ENCODE data around the gene OXCT1. TPM values are rescaled to one million over a fixed set of nuclear protein-coding genes. Genes with fewer than 3 reads are reported as not detected.
A peak's percentile ranks its signal among the peaks of the same experiment; 100 is the strongest.

Gene OXCT1
- total and polyA plus RNA-seq, 9 of the 15 experiments (the other 6 are each of a cell fraction or from before 2014, with no cell fraction given), result 24.7 to 61.2 (median 41.9) TPM

DNA sequence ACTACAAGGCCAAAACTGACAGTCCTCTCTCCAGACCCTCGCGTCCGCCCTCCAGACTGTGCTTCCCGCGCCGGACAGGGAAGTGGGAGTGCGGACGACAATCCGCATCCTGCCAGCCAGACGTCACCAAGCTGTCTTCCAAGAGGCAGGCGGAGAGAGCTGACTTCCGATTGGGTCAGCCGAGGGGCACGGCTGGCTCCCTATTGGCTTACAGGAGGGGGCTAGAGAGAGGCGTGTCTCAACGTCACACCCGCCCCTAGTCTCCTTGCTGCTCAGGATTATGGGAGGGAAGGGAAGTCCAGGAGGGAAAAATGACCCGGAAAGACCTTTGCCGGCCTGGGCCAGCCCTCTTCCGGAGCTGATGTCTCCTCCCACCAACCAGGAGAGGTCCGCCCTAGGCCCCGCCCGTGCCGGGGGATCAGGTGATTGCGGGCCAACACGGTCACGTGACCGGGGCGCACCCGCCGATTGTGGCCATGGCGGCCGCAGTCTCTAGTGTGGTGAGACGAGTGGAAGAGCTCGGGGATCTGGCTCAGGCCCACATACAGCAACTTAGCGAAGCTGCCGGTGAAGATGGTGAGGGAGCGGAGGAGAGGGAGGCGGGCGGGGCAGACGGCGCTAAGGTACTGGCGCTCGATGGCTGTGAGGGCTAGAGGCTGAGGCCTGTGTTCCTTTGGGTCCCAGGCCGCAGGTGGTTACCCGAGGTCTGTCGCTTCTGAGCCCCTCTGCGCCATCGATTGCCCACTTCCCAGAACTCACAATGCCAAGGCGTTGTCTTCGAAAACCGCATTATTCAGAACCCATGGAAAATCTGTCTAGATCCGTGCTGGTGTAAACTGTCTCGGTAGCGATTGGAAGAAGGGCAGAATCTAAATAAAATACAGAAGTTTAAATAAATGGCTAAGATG lies 33.9 kb upstream of the OXCT1 start, which contains the start of gene RIMOC1 (continued):
- TF ChIP-seq POLR3G (IDR thresholded peaks at IDR 0.05; ENCODE audit: extremely low read depth, insufficient read length, insufficient replicate concordance) (no peak), TRIM25 (IDR thresholded peaks at IDR 0.05; ENCODE audit: borderline replicate concordance) (no peak), TRIM24 (IDR thresholded peaks at IDR 0.05) (peak; percentile 52 to 64; a peak in 3 of 4 replicates), CBX8 (IDR thresholded peaks at IDR 0.05; ENCODE audit: borderline replicate concordance, extremely low read depth, low read depth, low read length, poor library complexity, severe bottlenecking) (no peak), SIX5 (IDR thresholded peaks at IDR 0.05; ENCODE audit: borderline replicate concordance in 1 of 2, insufficient read depth in 1 of 2, low read depth in 1 of 2, low read length in 2 of 2) (no peak), CCNT2 (IDR thresholded peaks at IDR 0.05; ENCODE audit: borderline replicate concordance, extremely low read depth, insufficient read length, low read depth, low read length) (peak; percentile 94), ZNF436 (CRISPR knock-in tag; IDR thresholded peaks at IDR 0.05) (peak; percentile 36; the same call in 1 of the 2 replicates), CBX2 (IDR thresholded peaks at IDR 0.05; ENCODE audit: insufficient read depth, low read length, poor library complexity, severe bottlenecking) (no peak), RFX7 (CRISPR knock-in tag; IDR thresholded peaks at IDR 0.05) (no peak), ZKSCAN3 (CRISPR knock-in tag; IDR thresholded peaks at IDR 0.05) (no peak), KLF6 (CRISPR knock-in tag; IDR thresholded peaks at IDR 0.05; ENCODE audit: borderline replicate concordance) (peak; percentile 91; the same call in 1 of the 2 replicates), BMI1 (IDR thresholded peaks at IDR 0.05; ENCODE audit: low read length) (no peak), ZNF263 (CRISPR knock-in tag; IDR thresholded peaks at IDR 0.05; ENCODE audit: borderline replicate concordance) (peak; percentile 50; the same call in 1 of the 2 replicates), ZBED1 (IDR thresholded peaks at IDR 0.05) (no peak; the same call in 1 of the 2 replicates), MIER1 (IDR thresholded peaks at IDR 0.05; ENCODE audit: low read depth) (0 out of 2 replicates have a peak, but pooled peaks have one; percentile 22), MYC (IDR thresholded peaks at IDR 0.05; ENCODE audit: low read depth, low read length) (peak; percentile 79), MYC (CRISPR knock-in tag; IDR thresholded peaks at IDR 0.05; ENCODE audit: borderline replicate concordance, low read depth) (peak; percentile 70; the same call in 1 of the 2 replicates), HNRNPL (IDR thresholded peaks at IDR 0.05; ENCODE audit: low read depth, low read length) (no peak), MEIS2 (IDR thresholded peaks at IDR 0.05; ENCODE audit: partially characterized antibody) (peak; percentile 81)
- TF ChIP-seq, protein P1, sequence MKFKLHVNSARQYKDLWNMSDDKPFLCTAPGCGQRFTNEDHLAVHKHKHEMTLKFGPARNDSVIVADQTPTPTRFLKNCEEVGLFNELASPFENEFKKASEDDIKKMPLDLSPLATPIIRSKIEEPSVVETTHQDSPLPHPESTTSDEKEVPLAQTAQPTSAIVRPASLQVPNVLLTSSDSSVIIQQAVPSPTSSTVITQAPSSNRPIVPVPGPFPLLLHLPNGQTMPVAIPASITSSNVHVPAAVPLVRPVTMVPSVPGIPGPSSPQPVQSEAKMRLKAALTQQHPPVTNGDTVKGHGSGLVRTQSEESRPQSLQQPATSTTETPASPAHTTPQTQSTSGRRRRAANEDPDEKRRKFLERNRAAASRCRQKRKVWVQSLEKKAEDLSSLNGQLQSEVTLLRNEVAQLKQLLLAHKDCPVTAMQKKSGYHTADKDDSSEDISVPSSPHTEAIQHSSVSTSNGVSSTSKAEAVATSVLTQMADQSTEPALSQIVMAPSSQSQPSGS (CRISPR knock-in tag; IDR thresholded peaks at IDR 0.05), result no peak
- TF ChIP-seq, protein P2, sequence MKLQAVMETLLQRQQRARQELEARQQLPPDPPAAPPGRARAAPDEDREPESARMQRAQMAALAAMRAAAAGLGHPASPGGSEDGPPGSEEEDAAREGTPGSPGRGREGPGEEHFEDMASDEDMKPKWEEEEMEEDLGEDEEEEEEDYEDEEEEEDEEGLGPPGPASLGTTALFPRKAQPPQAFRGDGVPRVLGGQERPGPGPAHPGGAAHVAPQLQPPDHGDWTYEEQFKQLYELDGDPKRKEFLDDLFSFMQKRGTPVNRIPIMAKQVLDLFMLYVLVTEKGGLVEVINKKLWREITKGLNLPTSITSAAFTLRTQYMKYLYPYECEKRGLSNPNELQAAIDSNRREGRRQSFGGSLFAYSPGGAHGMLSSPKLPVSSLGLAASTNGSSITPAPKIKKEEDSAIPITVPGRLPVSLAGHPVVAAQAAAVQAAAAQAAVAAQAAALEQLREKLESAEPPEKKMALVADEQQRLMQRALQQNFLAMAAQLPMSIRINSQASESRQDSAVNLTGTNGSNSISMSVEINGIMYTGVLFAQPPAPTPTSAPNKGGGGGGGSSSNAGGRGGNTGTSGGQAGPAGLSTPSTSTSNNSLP (IDR thresholded peaks at IDR 0.05; ENCODE audit: borderline replicate concordance, low read depth, low read length), result no peak

Data from K562 (cell line).